ENCODE measurements around the gene CIROP. TPM values are rescaled to one million over a fixed set of nuclear protein-coding genes. Genes with fewer than 3 reads are reported as not detected.

CIROP gene, protein sequence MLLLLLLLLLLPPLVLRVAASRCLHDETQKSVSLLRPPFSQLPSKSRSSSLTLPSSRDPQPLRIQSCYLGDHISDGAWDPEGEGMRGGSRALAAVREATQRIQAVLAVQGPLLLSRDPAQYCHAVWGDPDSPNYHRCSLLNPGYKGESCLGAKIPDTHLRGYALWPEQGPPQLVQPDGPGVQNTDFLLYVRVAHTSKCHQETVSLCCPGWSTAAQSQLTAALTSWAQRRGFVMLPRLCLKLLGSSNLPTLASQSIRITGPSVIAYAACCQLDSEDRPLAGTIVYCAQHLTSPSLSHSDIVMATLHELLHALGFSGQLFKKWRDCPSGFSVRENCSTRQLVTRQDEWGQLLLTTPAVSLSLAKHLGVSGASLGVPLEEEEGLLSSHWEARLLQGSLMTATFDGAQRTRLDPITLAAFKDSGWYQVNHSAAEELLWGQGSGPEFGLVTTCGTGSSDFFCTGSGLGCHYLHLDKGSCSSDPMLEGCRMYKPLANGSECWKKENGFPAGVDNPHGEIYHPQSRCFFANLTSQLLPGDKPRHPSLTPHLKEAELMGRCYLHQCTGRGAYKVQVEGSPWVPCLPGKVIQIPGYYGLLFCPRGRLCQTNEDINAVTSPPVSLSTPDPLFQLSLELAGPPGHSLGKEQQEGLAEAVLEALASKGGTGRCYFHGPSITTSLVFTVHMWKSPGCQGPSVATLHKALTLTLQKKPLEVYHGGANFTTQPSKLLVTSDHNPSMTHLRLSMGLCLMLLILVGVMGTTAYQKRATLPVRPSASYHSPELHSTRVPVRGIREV
- total RNA-seq (not detected), total RNA-seq (0 to 0.32 (median 0) reads per million in 172 experiments)
- not detected for polyA plus RNA-seq (2013, experiment 1 of 2)
- 0.01 TPM for polyA plus RNA-seq (2013, experiment 2 of 2)

DNA sequence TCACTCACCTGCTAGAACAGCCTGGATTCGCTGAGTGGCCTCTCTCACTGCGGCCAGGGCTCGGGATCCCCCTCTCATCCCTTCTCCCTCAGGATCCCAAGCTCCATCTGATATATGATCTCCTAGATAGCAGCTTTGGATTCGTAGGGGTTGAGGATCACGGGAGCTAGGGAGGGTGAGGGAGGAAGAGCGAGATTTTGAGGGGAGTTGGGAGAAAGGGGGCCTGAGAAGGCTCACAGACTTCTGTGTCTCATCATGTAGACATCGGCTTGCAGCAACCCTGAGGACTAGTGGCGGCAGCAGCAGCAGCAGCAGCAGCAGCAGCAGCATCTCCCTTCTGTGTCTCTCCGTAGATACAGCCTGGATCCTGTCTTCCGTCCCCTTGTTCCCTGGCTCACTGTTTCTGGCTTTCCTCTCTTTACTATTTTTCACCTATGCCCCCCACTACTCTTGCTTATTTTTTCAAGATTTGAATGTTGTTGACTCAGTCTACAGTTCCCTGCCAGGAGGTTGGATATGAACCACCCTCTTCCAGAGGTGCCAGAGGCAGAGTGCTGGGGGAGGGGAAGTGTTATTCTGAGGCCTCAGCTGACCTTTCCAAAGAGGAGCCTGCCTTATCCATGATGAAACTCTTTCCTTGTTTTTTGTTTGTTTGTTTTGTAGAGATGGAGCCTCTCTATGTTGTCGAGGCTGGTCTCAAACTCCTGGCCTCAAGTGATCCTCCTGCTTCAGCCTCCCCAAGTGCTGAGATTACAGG lies at the start of gene CIROP:
TSS of gene CIROP (minus strand) at position 399 of the 757 bp plus-strand sequence. CDS start at position 330, 69 bp downstream.
- Mint-ChIP-seq H3K27ac (no peak within 1 kb of the TSS), H3K4me1 (ENCODE audit: low read depth) (peaks cover 8% of the 10 kb centered on the region), H3K36me3 (ENCODE audit: low read depth) (peaks cover 4% of the 10 kb centered on the region), H3K9me3 (no peaks in the 10 kb centered on the region), H3K4me3 (no peak within 1 kb of the TSS), H3K27me3 (no peaks in the 10 kb centered on the region)
- ChIA-PET CTCF (interaction anchor here (1.5 kb wide), 1 partner anchor 36 kb away, joined by 4 read pairs; no protein-coding TSS in a partner anchor), POLR2A (no interaction called here)
- H3K4me1 ChIP-seq (ENCODE audit: insufficient read depth, low read length) = no peaks in the 10 kb centered on the region
- H3K27ac ChIP-seq (ENCODE audit: low read depth in 1 of 2, low read length in 2 of 2) = no peak within 1 kb of the TSS
- intact Hi-C loops (cut with DNase I, micrococcal nuclease) = no loop called here
- H3K4me3 ChIP-seq (ENCODE audit: low read length) = no peak within 1 kb of the TSS
- TF ChIP-seq CTCF (IDR thresholded peaks at IDR 0.05) = no peak
- no peaks in the 10 kb centered on the region for H3K36me3 ChIP-seq (ENCODE audit: insufficient read depth, low read length)
- DNase-seq = no peak
- ATAC-seq (ENCODE audit: poor library complexity) = no peak
- H3K9me3 ChIP-seq (ENCODE audit: control insufficient read depth in 1 of 2, insufficient read depth in 1 of 2, low read length in 2 of 2) = no peaks in the 10 kb centered on the region
- no peaks in the 10 kb centered on the region for H3K27me3 ChIP-seq (ENCODE audit: control insufficient read depth in 1 of 2, insufficient read depth in 2 of 2, low read length in 2 of 2)

- H3K36me3 ChIP-seq (ENCODE audit: insufficient read depth, low read length) = no peaks in the 10 kb centered on the region
- Mint-ChIP-seq H3K9me3 (no peaks in the 10 kb centered on the region), H3K36me3 (ENCODE audit: low read depth) (no peaks in the 10 kb centered on the region), H3K4me3 (no peak overlapping the region), H3K27me3 (peaks cover 16% of the 10 kb centered on the region), H3K27ac (no peak overlapping the region), H3K4me1 (ENCODE audit: low read depth) (peaks cover 28% of the 10 kb centered on the region)
- H3K27ac ChIP-seq (ENCODE audit: low read depth in 1 of 2, low read length in 2 of 2) = no peak overlapping the region
- intact Hi-C loops (cut with DNase I, micrococcal nuclease) = no loop called here
- no peak for TF ChIP-seq CTCF (IDR thresholded peaks at IDR 0.05)
- no peak overlapping the region for H3K4me3 ChIP-seq (ENCODE audit: low read length)
- H3K27me3 ChIP-seq (ENCODE audit: control insufficient read depth in 1 of 2, insufficient read depth in 2 of 2, low read length in 2 of 2) = peaks cover 0 to 3% of the 10 kb centered on the region in 2 experiments
- CTCF ChIA-PET = no interaction called here
- peak; percentile 17 for ATAC-seq (ENCODE audit: poor library complexity)
- DNase-seq = peak in 2 of 14 experiments; percentile 8
- peaks cover 0 to 4% of the 10 kb centered on the region in 2 experiments for H3K9me3 ChIP-seq (ENCODE audit: control insufficient read depth in 1 of 2, insufficient read depth in 1 of 2, low read length in 2 of 2)
- H3K4me1 ChIP-seq (ENCODE audit: insufficient read depth, low read length) = peaks cover 24% of the 10 kb centered on the region
- POLR2A ChIA-PET = no interaction called here
These were observed 49.3 kb upstream of the CIROP start for GRCh38 chr14:23153851-23154796.

Data from CD4-positive, alpha-beta T cell (primary cell).